Thymus (tissue), 11 donors: Measurements from ENCODE around the gene KIF26A. TPM values are rescaled to one million over a fixed set of nuclear protein-coding genes. Genes with fewer than 3 reads are reported as not detected.

Source experiments
- DNase-seq, 9 donors: peaks; one replicate each; pipeline ENCODE4 v3.0.0-alpha.2; 2013; ENCODE audit warnings: low spot score in 9 of 9, low read depth in 6 of 9, missing footprints in 1 of 9
- H3K27ac ChIP-seq, 2 donors: one replicate each; pipeline ENCODE4 v1.5.1; 2013; ENCODE audit warnings: control low read depth in 1 of 2, low read depth in 1 of 2, low read length in 1 of 2, mild to moderate bottlenecking in 1 of 2, moderate library complexity in 1 of 2
- H3K27me3 ChIP-seq, 2 donors: one replicate each; pipeline ENCODE4 v1.5.1; 2013; ENCODE audit warnings: low read length in 1 of 2; ENCODE audit not compliant: control insufficient read depth in 2 of 2, insufficient read depth in 1 of 2
- H3K36me3 ChIP-seq, 2 donors: one replicate each; pipeline ENCODE4 v1.5.1; 2013; ENCODE audit warnings: low read length in 1 of 2, mild to moderate bottlenecking in 1 of 2, moderate library complexity in 1 of 2; ENCODE audit not compliant: control insufficient read depth in 2 of 2, insufficient read depth in 2 of 2
- H3K4me1 ChIP-seq, 2 donors: one replicate each; pipeline ENCODE4 v1.5.1; 2013; ENCODE audit warnings: low read length in 2 of 2; ENCODE audit not compliant: control insufficient read depth in 2 of 2, insufficient read depth in 2 of 2
- H3K4me3 ChIP-seq, 2 donors: one replicate each; pipeline ENCODE4 v1.5.1; 2013; ENCODE audit warnings: low read length in 2 of 2, control low read depth in 1 of 2, mild to moderate bottlenecking in 1 of 2
- H3K9me3 ChIP-seq, 2 donors: one replicate each; pipeline ENCODE4 v1.5.1; 2013; ENCODE audit warnings: low read length in 1 of 2, mild to moderate bottlenecking in 1 of 2; ENCODE audit not compliant: control insufficient read depth in 2 of 2, insufficient read depth in 1 of 2
- WGBS: extraction: QIAGEN DNeasy Blood & Tissue Kit; methylation state at CpG from one replicate; pipeline ENCODE4 v1.1.7; 2013; 5-methylcytosine and 5-hydroxymethylcytosine counted together
- polyA plus RNA-seq: library from polyadenylated mRNA; stranded (reverse); fragments of 200-250 nt; gene quantifications from one replicate; pipeline ENCODE4 v1.2.3, GENCODE V29; 2013
- total RNA-seq: library from RNA; stranded (reverse); fragments of 120-200 nt; gene quantifications from one replicate; pipeline ENCODE4 v1.2.4, GENCODE V29; 2013
- donor health status: healthy.

KIF26A gene
- total and polyA plus RNA-seq, 2 donors: 1.7 TPM

DNA sequence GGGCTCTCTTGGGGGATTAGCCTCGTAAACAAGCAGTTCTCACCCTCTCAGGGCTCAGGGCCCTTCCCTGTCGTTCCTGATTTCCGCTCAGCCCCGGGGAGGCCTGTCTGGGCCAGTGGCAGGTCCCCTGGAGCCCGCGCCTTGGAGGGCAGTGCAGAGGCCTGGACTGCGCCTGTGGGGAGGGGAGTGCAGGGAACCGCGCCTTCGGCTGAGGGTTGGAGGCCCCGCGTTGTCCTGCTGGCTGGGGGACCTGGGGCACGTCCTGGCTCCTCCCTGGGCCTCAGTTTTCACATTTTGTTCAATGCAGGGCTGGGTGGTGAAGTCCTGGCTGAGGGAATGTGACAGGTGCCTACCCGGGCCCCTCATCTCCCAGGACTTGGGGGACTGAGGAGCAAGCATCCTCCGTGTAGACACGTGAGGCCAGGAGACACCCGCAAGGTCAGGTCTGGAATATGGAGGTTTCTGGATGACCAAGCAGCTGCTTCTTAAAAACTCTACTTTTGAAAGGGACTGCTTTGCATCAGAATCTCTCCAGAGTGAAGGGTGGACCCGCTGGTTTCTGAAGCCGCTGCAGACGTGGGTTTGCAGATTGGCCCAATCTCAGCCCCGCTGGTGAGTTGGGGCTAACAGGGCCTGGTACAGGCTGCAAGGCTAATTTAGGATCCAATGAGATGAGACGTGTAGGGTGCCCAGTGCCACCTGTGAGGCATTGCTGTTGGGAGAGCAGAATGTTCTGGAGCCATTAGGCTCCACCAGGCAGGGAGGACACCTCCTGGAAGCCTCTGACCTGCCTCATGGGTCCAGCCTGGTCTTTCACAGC lies 80.2 kb downstream of the KIF26A start:
- H3K27me3 ChIP-seq: peaks cover 2 to 32% of the 10 kb centered on the region in 2 donors
- H3K4me1 ChIP-seq: no peaks in the 10 kb centered on the region
- H3K9me3 ChIP-seq: peaks cover 0 to 2% of the 10 kb centered on the region in 2 donors
- DNase-seq: no peak
- H3K27ac ChIP-seq: no peak overlapping the region
- H3K4me3 ChIP-seq: no peak overlapping the region
- H3K36me3 ChIP-seq: no peaks in the 10 kb centered on the region
- WGBS: 76% methylated on average over 22 of the region's 22 CpGs

DNA sequence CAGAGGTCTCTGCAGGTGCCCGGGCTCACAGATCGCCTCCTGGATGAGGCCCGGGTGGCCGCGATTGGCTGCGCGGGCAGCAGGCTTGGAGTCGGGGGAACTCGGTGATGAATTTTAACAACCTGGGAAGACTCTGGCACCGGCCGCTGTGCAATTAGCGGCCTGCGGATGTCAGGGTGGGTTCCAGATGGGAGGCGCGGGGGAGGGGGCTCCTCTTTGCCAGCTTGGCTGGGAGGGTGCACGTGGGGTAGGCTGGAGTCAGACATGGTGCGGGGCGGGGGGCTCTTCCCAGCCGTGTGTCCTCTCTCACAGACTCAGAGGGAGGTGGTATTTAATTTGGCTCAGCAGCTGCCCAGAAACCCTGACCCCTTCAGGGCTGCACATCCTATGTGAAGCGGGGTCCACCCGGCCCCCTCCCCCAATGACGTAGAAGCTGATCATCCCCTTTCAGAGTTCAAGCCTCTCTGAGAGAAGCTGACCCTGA lies 81.4 kb downstream of the KIF26A start:
- Histone ChIP-seq H3K27me3 (peaks cover 5 to 39% of the 10 kb centered on the region in 2 donors), H3K4me1 (no peaks in the 10 kb centered on the region), H3K27ac (no peak overlapping the region), H3K4me3 (no peak overlapping the region), H3K36me3 (no peaks in the 10 kb centered on the region), H3K9me3 (peaks cover 0 to 2% of the 10 kb centered on the region in 2 donors)
- WGBS: 44% methylated on average over 22 of the region's 22 CpGs
- no peak for DNase-seq

GRCh38 chr14:104220215-104221070 lies 82.1 kb downstream of the KIF26A start:
- peaks cover 0 to 2% of the 10 kb centered on the region in 2 donors for H3K9me3 ChIP-seq
- H3K27me3 ChIP-seq: peaks cover 5 to 39% of the 10 kb centered on the region in 2 donors
- no peaks in the 10 kb centered on the region for H3K36me3 ChIP-seq
- no peak overlapping the region for H3K4me3 ChIP-seq
- no peaks in the 10 kb centered on the region for H3K4me1 ChIP-seq
- 68% methylated on average over 40 of the region's 40 CpGs for WGBS
- no peak for DNase-seq
- no peak overlapping the region for H3K27ac ChIP-seq

GRCh38 chr14:104221071-104221625 lies 82.8 kb downstream of the KIF26A start:
- Histone ChIP-seq H3K4me1 (no peaks in the 10 kb centered on the region), H3K27ac (no peak overlapping the region), H3K27me3 (peaks cover 5 to 39% of the 10 kb centered on the region in 2 donors), H3K36me3 (no peaks in the 10 kb centered on the region), H3K4me3 (no peak overlapping the region), H3K9me3 (peaks cover 0 to 2% of the 10 kb centered on the region in 2 donors)
- WGBS: 89% methylated on average over 14 of the region's 14 CpGs
- no peak for DNase-seq

DNA sequence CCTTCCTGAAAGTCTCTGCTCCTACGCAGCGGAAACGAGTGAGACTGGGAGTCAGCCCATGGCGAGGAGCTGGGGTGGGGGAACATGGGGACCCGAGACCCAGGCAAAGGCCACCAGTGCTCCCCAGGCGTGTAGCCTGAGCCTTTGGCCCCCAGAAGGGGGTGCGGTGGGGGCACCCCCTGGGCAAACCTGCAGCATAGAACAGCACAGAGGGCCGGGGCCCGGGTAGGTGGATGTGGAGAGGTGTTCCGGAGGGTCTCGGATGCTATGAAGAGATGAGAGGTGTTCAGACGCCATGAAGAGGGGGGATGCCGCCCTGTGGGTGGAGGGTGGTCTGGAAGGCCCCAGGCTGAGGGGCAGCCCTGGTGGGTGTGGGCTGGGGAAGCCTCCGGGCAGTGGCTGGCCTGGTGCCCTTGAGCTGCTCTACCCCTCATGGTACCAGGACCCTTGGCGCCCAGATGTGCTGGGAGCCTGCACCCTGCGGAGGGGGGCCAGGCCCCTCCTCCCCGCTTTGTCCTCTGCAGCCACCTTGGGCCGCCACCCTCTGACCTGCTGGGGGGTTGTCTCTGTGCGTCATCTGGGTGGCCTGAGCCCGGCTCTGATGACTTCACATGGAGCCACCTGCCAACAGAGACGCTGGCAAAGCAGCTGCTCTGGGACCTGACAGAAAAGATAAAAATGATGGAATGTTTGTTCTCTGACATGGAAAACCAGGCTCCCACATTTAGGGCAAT lies 83.4 kb downstream of the KIF26A start:
- H3K4me3 ChIP-seq: no peak overlapping the region
- 94% methylated on average over 21 of the region's 21 CpGs for WGBS
- H3K27me3 ChIP-seq: peaks cover 5 to 39% of the 10 kb centered on the region in 2 donors
- no peaks in the 10 kb centered on the region for H3K4me1 ChIP-seq
- H3K9me3 ChIP-seq: peaks cover 0 to 2% of the 10 kb centered on the region in 2 donors
- H3K27ac ChIP-seq: no peak overlapping the region
- no peak for DNase-seq
- no peaks in the 10 kb centered on the region for H3K36me3 ChIP-seq

- no peak for DNase-seq
- 94% methylated on average over 11 of the region's 11 CpGs for WGBS
- Histone ChIP-seq H3K27me3 (peaks cover 5 to 39% of the 10 kb centered on the region in 2 donors), H3K36me3 (no peaks in the 10 kb centered on the region), H3K27ac (no peak overlapping the region), H3K4me1 (no peaks in the 10 kb centered on the region), H3K4me3 (no peak overlapping the region), H3K9me3 (peaks cover 2 to 4% of the 10 kb centered on the region in 2 donors)
Observed at GRCh38 chr14:104222396-104223036, 84.1 kb downstream of the KIF26A start.

DNA sequence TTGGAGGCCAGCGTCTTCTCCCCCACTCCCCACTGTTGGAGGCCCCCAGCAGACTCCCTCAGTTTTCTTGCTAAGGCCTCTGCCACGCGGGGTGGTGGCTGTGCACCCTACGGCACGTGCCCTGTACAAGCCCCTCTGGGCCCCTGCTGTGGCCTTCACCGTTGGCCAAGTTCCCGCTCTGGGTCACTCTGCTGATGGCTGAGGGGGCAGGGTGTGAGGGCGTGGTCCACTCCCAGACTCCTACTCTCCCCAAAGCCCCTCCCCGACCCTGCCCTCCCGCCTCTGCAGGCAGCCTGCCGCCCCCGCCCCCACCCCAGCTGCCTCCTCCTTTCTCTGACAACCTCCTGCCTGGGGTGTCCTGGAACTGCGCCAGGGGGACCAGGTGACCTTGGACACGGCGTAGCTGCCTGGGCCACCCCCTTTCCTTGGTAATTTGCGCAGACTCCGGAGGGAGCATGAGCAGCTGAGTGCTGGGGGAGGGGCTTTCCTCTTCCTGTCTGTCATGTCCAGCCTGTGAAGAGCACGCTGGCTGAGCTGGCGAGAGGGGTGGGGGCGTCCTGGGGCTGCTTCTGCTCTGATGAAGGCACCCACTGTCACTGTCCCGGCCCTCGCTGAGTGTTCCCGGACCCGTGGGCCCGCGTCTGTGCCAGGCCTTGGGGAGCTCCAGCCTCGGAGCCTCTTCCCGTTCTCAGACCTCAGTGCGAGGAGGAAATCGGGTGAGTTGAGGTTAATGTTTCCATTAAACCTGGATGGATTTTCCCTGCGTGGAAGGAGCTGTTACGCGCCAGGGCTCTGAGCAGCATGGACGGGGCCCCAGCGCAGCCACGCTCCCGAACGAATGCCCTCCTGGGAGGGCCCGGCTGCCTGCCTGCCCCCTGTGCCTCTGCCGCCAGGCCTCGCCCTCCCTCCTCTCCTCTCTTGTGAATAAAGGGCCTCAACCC lies 85.0 kb downstream of the KIF26A start:
- no peak for DNase-seq
- H3K27me3 ChIP-seq: peaks cover 5 to 36% of the 10 kb centered on the region in 2 donors
- no peak overlapping the region for H3K4me3 ChIP-seq
- 37% methylated on average over 41 of the region's 41 CpGs for WGBS
- no peaks in the 10 kb centered on the region for H3K4me1 ChIP-seq
- peaks cover 2 to 9% of the 10 kb centered on the region in 2 donors for H3K9me3 ChIP-seq
- no peaks in the 10 kb centered on the region for H3K36me3 ChIP-seq
- no peak overlapping the region for H3K27ac ChIP-seq
